GM19372 (cell line): Measurements from ENCODE around the gene CDK8.

Experiments
- ATAC-seq: cut with Tn5 transposase; IDR thresholded peaks from one replicate; pipeline ENCODE4 v1.9.1; 2021; ENCODE audit warnings: mild to moderate bottlenecking, low read depth, moderate library complexity; ENCODE audit not compliant: unreplicated experiment

The CDK8 gene

GRCh38 chr13:26435171-26435570, 181.2 kb downstream of the CDK8 start:
- ATAC-seq, result no peak

DNA sequence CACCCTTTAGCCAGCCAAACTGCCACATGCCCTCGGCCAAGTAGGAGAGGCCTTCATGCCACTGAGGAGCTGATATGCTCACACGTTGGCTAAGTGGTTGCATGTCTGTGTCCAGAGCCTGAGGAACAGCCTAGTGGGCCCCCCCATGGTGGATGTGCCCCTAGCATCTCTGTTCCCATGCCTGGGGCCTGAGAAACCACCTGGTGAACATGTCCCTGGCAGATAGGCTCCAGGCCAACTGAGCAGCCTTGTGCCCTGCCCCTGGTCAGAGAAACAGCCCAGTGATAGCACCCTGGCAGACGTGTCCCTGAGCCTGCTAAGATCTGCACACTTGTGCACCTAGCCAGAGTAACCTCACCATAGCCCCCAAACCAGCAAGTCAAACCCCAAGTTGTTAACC, 181.7 kb downstream of the CDK8 start:
- ATAC-seq, result no peak

- ATAC-seq, result no peak
Observed at GRCh38 chr13:26436914-26437313, 183.0 kb downstream of the CDK8 start.

DNA sequence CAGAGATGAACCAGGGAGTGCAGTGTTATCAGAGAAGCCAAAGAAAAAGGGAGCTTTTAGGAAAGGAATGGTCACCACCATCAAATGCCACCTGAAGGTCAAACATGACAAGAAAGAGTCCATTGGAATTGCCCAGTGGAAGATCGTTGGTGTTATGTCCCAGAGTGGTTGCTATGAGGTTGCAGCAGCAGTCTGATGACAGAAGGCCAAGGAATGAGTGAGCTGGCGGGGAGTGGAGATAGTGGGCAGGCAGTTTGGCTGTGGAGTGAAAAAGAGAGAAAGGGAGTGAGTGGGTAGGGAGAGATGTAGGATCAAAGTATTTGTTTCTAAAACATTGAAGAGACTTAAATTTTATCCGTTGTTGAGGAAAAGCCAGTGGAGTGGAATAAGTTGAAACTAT, 186.2 kb downstream of the CDK8 start:
- ATAC-seq, result no peak

DNA sequence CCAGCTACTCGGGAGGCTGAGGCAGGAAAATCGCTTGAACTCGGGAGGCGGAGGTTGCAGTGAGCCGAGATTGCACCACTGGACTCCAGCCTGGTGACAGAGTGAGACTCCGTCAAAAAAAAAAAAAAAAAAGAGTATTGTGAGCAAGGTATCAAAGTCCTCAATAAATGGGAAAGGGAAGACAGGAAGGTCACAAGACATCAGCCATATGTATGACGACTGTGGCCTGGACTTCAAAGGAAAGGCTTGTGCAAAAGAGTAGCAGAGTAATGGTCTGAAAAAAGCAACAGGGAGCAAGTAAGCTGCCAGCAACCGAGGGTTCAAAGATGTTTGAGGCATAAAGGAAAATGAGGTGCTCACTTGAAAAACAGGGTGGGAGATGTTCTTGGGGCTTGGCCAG, 187.5 kb downstream of the CDK8 start:
- no peak for ATAC-seq

GRCh38 chr13:26442541-26442940, 188.6 kb downstream of the CDK8 start:
- ATAC-seq, result no peak

- no peak for ATAC-seq
Observed at GRCh38 chr13:26445092-26445491, 191.2 kb downstream of the CDK8 start.

- ATAC-seq, result no peak
Observed at GRCh38 chr13:26446751-26447150, 192.8 kb downstream of the CDK8 start.

DNA sequence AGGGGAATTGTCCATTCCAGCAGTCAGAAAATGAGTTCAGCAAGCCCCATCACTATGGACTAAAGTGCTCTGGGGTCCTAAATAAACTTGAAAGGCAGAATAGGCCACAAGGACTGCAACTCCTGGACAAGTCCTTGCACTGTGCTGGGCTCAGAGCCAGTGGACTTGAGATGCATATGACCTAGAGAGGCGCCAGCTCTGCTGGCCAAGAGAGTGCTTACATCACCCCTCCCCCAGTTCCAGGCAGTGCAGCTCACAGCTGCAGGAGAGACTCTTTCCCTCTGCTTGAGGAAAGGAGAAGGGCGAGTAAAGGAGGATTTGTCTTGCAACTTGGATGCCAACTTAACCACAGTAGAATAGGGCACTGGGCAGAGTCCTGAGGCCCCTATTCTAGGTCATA, 194.1 kb downstream of the CDK8 start:
- ATAC-seq, result no peak

GRCh38 chr13:26449063-26449848, 195.3 kb downstream of the CDK8 start:
- no peak for ATAC-seq
